GM13977 (cell line): ENCODE results near the gene PPA2.
"Not testable (repeated sequence)": the region's sequence is repeated elsewhere in the genome, so short reads cannot be mapped to it uniquely, and the experiment has no call there.

Experiments
- DNase-seq: peaks from one replicate; pipeline ENCODE4 v3.0.0; 2012; ENCODE audit warnings: low spot score
- CTCF ChIP-seq: IDR thresholded peaks from 2 replicates; pipeline ENCODE4 v1.5.1; 2012; ENCODE audit warnings: mild to moderate bottlenecking, control low read depth; ENCODE audit not compliant: insufficient read depth; ENCODE audit errors: extremely low read depth, missing control alignments
- in situ Hi-C: fragments of 300-500 bp; cut with MboI; formaldehyde crosslinking; loops from one replicate; pipeline ENCODE4 v1.12.0; 2022; ENCODE audit warnings: low sequenced_read_pairs, low pct_unique_long_range_greater_than_20kb, mixed read lengths, inconsistent platforms; ENCODE audit not compliant: unreplicated experiment

The PPA2 gene

GRCh38 chr4:105430811-105431210, 43.1 kb downstream of the PPA2 start:
- in situ Hi-C loops = no loop called here

GRCh38 chr4:105426187-105426897, 47.5 kb downstream of the PPA2 start:
- in situ Hi-C loops = no loop called here
- TF ChIP-seq CTCF = no peak

More at GRCh38 chr4:105430811-105431210, 43.1 kb downstream of the PPA2 start:
- DNase-seq = no peak
- no peak for TF ChIP-seq CTCF

GRCh38 chr4:105422207-105422920, 51.5 kb downstream of the PPA2 start:
- no peak for DNase-seq
- TF ChIP-seq CTCF = no peak
- in situ Hi-C loops = no loop called here

More at GRCh38 chr4:105426187-105426897, 47.5 kb downstream of the PPA2 start:
- no peak for DNase-seq

- no peak for TF ChIP-seq CTCF
- in situ Hi-C loops = no loop called here
- no peak for DNase-seq
Measured at GRCh38 chr4:105417624-105418023, 56.2 kb downstream of the PPA2 start.

GRCh38 chr4:105415281-105415744, 58.5 kb downstream of the PPA2 start:
- in situ Hi-C loops = no loop called here
- TF ChIP-seq CTCF = no peak
- no peak for DNase-seq

GRCh38 chr4:105414316-105414715, 59.5 kb downstream of the PPA2 start:
- DNase-seq = no peak
- in situ Hi-C loops = no loop called here
- TF ChIP-seq CTCF = no peak

GRCh38 chr4:105409135-105409534, 64.7 kb downstream of the PPA2 start:
- in situ Hi-C loops, DNase-seq: not testable (repeated sequence)
